Vagina (tissue), 2 donors: ENCODE data around the gene ADAP1. TPM values are rescaled to one million over a fixed set of nuclear protein-coding genes. Genes with fewer than 3 reads are reported as not detected.

ENCODE experiments used
- DNase-seq, 2 donors: peaks; one replicate each; pipeline ENCODE4 v3.0.0-alpha.2; 2017; ENCODE audit errors: extremely low spot score in 2 of 2
- H3K27ac ChIP-seq: fragments of 200-600 bp; sonication (generic); one replicate; pipeline ENCODE4 v1.5.1; 2019
- H3K27me3 ChIP-seq: fragments of 200-600 bp; sonication (generic); one replicate; pipeline ENCODE4 v1.5.1; 2019
- H3K36me3 ChIP-seq, 2 donors: fragments of 200-600 bp; sonication (generic); one replicate each; pipeline ENCODE4 v1.5.1; 2017 to 2019
- H3K4me1 ChIP-seq: fragments of 200-600 bp; sonication (generic); one replicate; pipeline ENCODE4 v1.5.1; 2019
- H3K4me3 ChIP-seq, 2 donors: fragments of 200-600 bp; sonication (generic); 1 replicate in 1 of 2; 2 replicates in 1 of 2; pipeline ENCODE4 v1.5.1; 2016 to 2019
- H3K9me3 ChIP-seq: fragments of 200-600 bp; sonication (generic); one replicate; pipeline ENCODE4 v1.5.1; 2019
- CTCF ChIP-seq, 3 experiments: fragments of 450-650 bp in 2 of 3; fragments of 200-600 bp in 1 of 3; sonication (generic) in 1 of 3; IDR thresholded peaks; one replicate each; pipeline ENCODE4 v1.5.1; 2017 to 2019; ENCODE audit warnings: antibody characterized with exemption in 3 of 3, mild to moderate bottlenecking in 2 of 3, moderate library complexity in 2 of 3
- POLR2A ChIP-seq, 2 donors: fragments of 450-650 bp; IDR thresholded peaks; one replicate each; pipeline ENCODE4 v1.6.1; 2017; ENCODE audit warnings: antibody characterized with exemption in 2 of 2, mild to moderate bottlenecking in 2 of 2, moderate library complexity in 2 of 2
- POLR2AphosphoS5 ChIP-seq, 2 donors: sonication (generic); formaldehyde crosslinking; IDR thresholded peaks; one replicate each; pipeline ENCODE4 v1.9.0; 2017; ENCODE audit warnings: antibody characterized with exemption in 2 of 2, mild to moderate bottlenecking in 2 of 2, low read depth in 1 of 2; ENCODE audit not compliant: insufficient read depth in 1 of 2
- intact Hi-C: fragments of 100-400 bp; cut with DNase I; formaldehyde crosslinking; loops from one replicate; pipeline ENCODE4 v1.15.1; 2023
- total RNA-seq: library from RNA; depleted of rRNA; stranded (reverse); fragments of >200 nt; gene quantifications from one replicate; pipeline ENCODE4 v1.2.3, GENCODE V29; 2016

The ADAP1 gene
- total RNA-seq, 1 donor from 2014 or later = 4.2 TPM

DNA sequence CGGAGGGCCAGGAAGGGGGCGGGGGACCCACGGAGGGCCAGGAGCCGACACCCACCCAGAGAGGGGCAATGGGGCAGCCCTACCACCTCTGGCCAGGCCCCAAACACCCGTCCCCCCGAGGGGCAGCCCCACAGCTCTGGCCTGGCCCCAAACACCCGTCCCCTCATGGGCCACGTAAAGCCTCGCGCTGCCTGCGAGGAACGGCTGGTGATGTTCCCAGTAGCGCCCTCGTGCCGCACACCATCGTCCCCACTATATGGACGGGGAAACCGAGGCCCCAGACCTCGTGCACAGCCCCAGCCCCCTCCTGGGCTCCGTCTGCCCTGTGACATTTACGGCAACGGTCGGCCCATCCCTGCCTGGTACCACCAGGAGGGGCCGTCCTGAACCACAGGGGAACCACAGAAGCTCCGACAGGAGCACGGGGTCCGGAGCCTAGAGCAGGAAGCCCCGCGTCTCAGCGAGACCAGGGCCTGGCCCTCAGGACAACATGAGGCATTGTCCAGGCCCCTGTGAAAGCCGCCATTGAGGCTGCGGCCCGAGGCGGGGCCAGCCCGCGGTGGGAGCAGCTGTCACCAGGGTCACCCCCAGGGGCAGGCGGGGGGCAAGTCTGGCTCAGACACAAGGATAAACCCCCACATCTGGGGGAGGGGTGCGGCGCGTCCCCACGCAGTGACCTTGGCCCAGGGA is 42.5 kb downstream of the ADAP1 start:
- H3K9me3 ChIP-seq = no peaks in the 10 kb centered on the region
- no peak overlapping the region for H3K27ac ChIP-seq
- DNase-seq = no peak
- H3K36me3 ChIP-seq = no peaks in the 10 kb centered on the region
- H3K27me3 ChIP-seq = no peaks in the 10 kb centered on the region
- intact Hi-C loops = no loop called here
- H3K4me1 ChIP-seq = peaks cover 24% of the 10 kb centered on the region
- no peak for TF ChIP-seq CTCF (IDR thresholded peaks at IDR 0.05)
- no peak for TF ChIP-seq POLR2AphosphoS5 (IDR thresholded peaks at IDR 0.05; ENCODE audit: insufficient read depth in 1 of 2, low read depth in 1 of 2)
- no peak for TF ChIP-seq POLR2A (IDR thresholded peaks at IDR 0.05)
- no peak overlapping the region for H3K4me3 ChIP-seq

DNA sequence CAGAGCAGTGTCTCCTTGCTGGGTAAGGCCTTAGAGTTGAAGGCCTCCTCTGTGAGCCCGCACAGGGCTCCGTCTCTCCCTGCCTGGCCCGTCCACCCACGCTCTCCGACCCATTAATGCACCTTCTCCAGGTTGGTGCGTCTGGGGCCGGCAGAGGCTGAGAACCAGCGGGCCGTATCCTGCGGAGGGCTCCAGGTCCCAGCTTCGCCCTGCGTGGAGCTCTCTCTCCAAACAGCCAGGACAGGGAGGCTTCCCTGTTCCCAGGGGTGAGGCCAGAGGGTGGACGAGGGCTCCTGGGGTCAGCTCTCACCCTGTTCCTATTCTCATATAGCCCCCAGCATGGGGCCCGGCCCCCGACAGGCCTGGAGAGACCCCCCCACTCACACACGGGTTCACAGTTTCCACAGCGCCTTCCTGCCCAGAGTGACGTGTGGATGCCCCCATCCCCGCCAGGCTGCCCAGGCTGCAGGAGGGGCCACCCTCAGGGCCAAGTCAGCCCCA is 43.5 kb downstream of the ADAP1 start:
- H3K4me1 ChIP-seq = peaks cover 17% of the 10 kb centered on the region
- no peak for TF ChIP-seq POLR2A (IDR thresholded peaks at IDR 0.05)
- no peak for TF ChIP-seq POLR2AphosphoS5 (IDR thresholded peaks at IDR 0.05; ENCODE audit: insufficient read depth in 1 of 2, low read depth in 1 of 2)
- no peak for TF ChIP-seq CTCF (IDR thresholded peaks at IDR 0.05)
- H3K27ac ChIP-seq = no peak overlapping the region
- H3K4me3 ChIP-seq = no peak overlapping the region
- intact Hi-C loops = no loop called here
- no peaks in the 10 kb centered on the region for H3K36me3 ChIP-seq
- no peaks in the 10 kb centered on the region for H3K27me3 ChIP-seq
- H3K9me3 ChIP-seq = no peaks in the 10 kb centered on the region
- DNase-seq = no peak

DNA sequence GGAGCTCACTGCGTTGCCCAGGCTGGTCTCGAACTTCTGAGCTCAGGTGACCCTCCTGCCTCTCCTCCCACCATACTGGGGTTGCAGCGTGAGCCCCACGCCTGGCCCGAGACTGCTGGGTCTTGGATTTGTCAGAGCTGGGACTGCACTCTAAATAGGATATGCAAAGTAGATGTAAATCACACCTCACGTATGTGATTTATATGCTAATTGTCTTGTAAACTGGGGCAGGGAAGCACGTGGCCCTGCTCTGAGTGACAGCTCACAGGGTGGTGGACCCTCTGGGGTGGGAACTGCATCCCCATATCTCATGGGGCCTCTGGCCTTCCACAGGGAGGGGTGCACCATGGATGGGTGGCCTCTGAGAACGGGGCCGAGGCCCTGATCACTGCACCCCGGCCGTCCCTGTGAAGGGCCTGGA is 44.0 kb downstream of the ADAP1 start:
- Histone ChIP-seq H3K36me3 (no peaks in the 10 kb centered on the region), H3K4me1 (peaks cover 15% of the 10 kb centered on the region), H3K27ac (no peak overlapping the region), H3K9me3 (no peaks in the 10 kb centered on the region), H3K4me3 (no peak overlapping the region), H3K27me3 (no peaks in the 10 kb centered on the region)
- TF ChIP-seq CTCF (IDR thresholded peaks at IDR 0.05) (no peak), POLR2AphosphoS5 (IDR thresholded peaks at IDR 0.05; ENCODE audit: insufficient read depth in 1 of 2, low read depth in 1 of 2) (no peak)
- no peak for DNase-seq
- intact Hi-C loops = no loop called here

DNA sequence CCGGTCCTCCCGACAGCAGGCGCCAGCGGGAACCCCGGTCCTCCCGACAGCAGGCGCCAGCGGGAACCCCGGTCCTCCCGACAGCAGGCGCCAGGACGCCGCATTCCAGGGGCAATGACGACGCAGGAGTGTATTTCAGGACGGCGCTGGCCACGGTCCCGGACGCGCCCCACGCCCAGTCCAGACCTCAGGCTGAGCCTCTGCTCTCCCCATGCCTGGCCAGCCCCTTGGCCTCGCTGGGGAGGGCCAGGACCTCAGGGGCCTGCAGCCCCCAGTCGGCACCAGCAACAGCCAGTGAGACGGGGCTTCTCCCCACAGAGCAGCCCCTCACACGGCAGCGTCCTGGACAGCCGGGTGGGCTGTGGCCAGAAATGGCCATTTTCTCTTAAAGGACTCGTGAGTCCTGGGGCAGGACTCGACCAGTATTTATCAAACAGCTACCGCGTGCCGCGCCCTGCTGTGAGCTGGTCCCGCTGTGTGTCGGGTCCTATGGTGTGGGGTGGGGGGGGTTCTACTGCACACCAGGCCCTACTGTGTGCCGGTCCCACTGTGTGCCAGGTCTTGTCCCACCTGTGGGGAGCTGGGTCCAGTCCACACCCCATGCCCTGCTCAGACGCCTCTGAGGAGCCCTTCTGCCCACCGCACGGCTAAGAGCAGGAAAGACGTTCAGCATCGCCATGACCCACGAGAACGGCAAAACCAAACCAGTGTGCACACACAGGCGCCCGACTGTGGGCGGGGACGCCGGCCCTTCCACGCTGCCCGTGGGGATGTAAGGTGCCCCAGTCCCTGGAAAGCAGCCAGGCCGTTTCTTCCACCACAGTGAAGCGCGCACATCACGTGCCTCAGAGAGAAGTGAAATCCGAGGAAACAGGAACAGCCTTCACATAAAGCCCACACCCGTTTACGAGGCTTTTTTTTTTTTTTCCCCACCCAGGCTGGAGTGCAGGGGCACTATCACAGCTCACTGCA is 44.8 kb downstream of the ADAP1 start:
- no peak overlapping the region for H3K27ac ChIP-seq
- TF ChIP-seq POLR2AphosphoS5 (IDR thresholded peaks at IDR 0.05; ENCODE audit: insufficient read depth in 1 of 2, low read depth in 1 of 2) (no peak), CTCF (IDR thresholded peaks at IDR 0.05) (no peak), POLR2A (IDR thresholded peaks at IDR 0.05) (no peak)
- H3K4me3 ChIP-seq = peak overlapping the region in 1 of 2 donors; percentile 24
- DNase-seq = no peak
- no peaks in the 10 kb centered on the region for H3K27me3 ChIP-seq
- H3K9me3 ChIP-seq = no peaks in the 10 kb centered on the region
- peaks cover 17% of the 10 kb centered on the region for H3K4me1 ChIP-seq
- intact Hi-C loops = no loop called here
- H3K36me3 ChIP-seq = no peaks in the 10 kb centered on the region
